ENCODE results near the gene RPL13.
"Not testable (repeated sequence)": the region's sequence is repeated elsewhere in the genome, so short reads cannot be mapped to it uniquely, and the experiment has no call there.

RPL13 gene

GRCh38 chr16:89563639-89564392 lies 3.3 kb downstream of the RPL13 start:
- no peak for DNase-seq

GRCh38 chr16:89564476-89565255 lies 4.2 kb downstream of the RPL13 start:
- DNase-seq: no peak

GRCh38 chr16:89565256-89565505 lies 4.7 kb downstream of the RPL13 start:
- DNase-seq: no peak

- peak in 1 of 3 experiments; percentile 12 for DNase-seq
Observed at GRCh38 chr16:89565506-89566372, 5.3 kb downstream of the RPL13 start.

GRCh38 chr16:89567656-89568594 lies 7.4 kb downstream of the RPL13 start:
- no peak for DNase-seq

- DNase-seq: no peak
Observed at GRCh38 chr16:89569506-89570341, 9.2 kb downstream of the RPL13 start.

GRCh38 chr16:89570342-89570923 lies 10.0 kb downstream of the RPL13 start:
- DNase-seq: no peak

GRCh38 chr16:89570983-89571598 lies 10.6 kb downstream of the RPL13 start:
- not testable (repeated sequence) for DNase-seq

GRCh38 chr16:89571636-89572035 lies 11.2 kb downstream of the RPL13 start:
- DNase-seq: no peak

- no peak for DNase-seq
Observed at GRCh38 chr16:89572073-89572484, 11.6 kb downstream of the RPL13 start.

- DNase-seq: no peak
Observed at GRCh38 chr16:89572485-89573205, 12.2 kb downstream of the RPL13 start.

GRCh38 chr16:89573826-89574680 lies 13.6 kb downstream of the RPL13 start:
- no peak for DNase-seq

- peak in 2 of 3 experiments; percentile 43 to 46 for DNase-seq
Observed at GRCh38 chr16:89574681-89575246, 14.3 kb downstream of the RPL13 start.

GRCh38 chr16:89575247-89576152 lies 15.0 kb downstream of the RPL13 start, which contains the start of gene CPNE7:
Gene CPNE7, plus strand, starts transcription at chr16:89575758. Its CDS starts 140 bp downstream, at chr16:89575898.
- peak in 1 of 3 experiments; percentile 43 for DNase-seq

- no peak for DNase-seq
Observed at GRCh38 chr16:89576153-89577054, 15.9 kb downstream of the RPL13 start.
